Spinal cord (tissue), 10 donors: ENCODE data around the gene GNB1. TPM values are rescaled to one million over a fixed set of nuclear protein-coding genes. Genes with fewer than 3 reads are reported as not detected.

ENCODE experiments used
- DNase-seq, 6 donors: peaks; one replicate each; pipeline versions ENCODE4 v3.0.0 to v3.0.0-alpha.2; 2013 to 2015; ENCODE audit warnings: low spot score in 6 of 6, low read depth in 4 of 6
- H3K27ac ChIP-seq: one replicate; pipeline ENCODE4 v1.5.1; 2013; ENCODE audit warnings: low read depth, low read length, control low read depth
- H3K27me3 ChIP-seq: one replicate; pipeline ENCODE4 v1.6.1; 2013; ENCODE audit warnings: low read length; ENCODE audit not compliant: control insufficient read depth, insufficient read depth
- H3K36me3 ChIP-seq: one replicate; pipeline ENCODE4 v1.6.1; 2013; ENCODE audit warnings: low read length; ENCODE audit not compliant: control insufficient read depth, insufficient read depth
- H3K4me1 ChIP-seq: one replicate; pipeline ENCODE4 v1.6.1; 2013; ENCODE audit warnings: low read length; ENCODE audit not compliant: control insufficient read depth, insufficient read depth
- H3K4me3 ChIP-seq: one replicate; pipeline ENCODE4 v1.5.1; 2013; ENCODE audit warnings: low read depth, low read length, control low read depth
- H3K9me3 ChIP-seq: one replicate; pipeline ENCODE4 v1.6.1; 2013; ENCODE audit warnings: low read length; ENCODE audit not compliant: control insufficient read depth, insufficient read depth
- WGBS: methylation state at CpG from one replicate; pipeline ENCODE4 v1.1.5; 2013; ENCODE audit warnings: missing lambda C conversion rate; ENCODE audit not compliant: insufficient coverage; 5-methylcytosine and 5-hydroxymethylcytosine counted together
- polyA plus RNA-seq, 2 donors: library from polyadenylated mRNA; unstranded; fragments of 120-200 nt; gene quantifications; one replicate each; pipeline ENCODE4 v1.2.1, GENCODE V29; 2013; ENCODE audit not compliant: insufficient read length in 2 of 2
- total RNA-seq, 2 donors: library from RNA; depleted of rRNA in 1 of 2; stranded (reverse); fragments of 120-200 nt in 1 of 2; fragments of >200 nt in 1 of 2; gene quantifications; one replicate each; pipeline versions ENCODE4 v1.2.3 to v1.2.4, GENCODE V29; 2013 to 2014
- donor health status: healthy.

The GNB1 gene
- total and polyA plus RNA-seq, 4 donors: 129 to 651 (median 436) TPM

DNA sequence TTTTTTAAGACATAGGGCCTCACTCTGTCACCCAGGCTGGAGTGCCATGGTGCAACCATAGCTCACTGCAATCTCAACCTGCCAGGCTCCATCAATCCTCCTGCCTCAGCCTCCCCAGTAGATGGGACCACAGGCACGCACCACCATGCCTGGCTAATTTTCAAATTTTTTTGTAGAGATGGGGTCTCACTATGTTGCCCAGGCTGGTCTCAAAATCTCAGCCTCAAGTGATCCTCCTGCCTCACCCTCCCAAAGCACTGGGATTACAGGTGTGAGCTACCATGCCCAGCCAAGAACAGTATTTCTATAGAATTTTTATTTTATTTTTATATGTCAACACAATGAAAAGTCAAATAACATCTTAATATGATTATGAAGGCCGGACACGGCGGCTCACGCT is 10.9 kb downstream of the GNB1 start:
- H3K27me3 ChIP-seq: no peaks in the 10 kb centered on the region
- WGBS: no CpG with 5 or more reads among the region's 5 CpGs
- peaks cover 13% of the 10 kb centered on the region for H3K4me1 ChIP-seq
- no peak overlapping the region for H3K27ac ChIP-seq
- no peak for DNase-seq
- H3K36me3 ChIP-seq: peaks cover 19% of the 10 kb centered on the region
- H3K4me3 ChIP-seq: no peak overlapping the region
- no peaks in the 10 kb centered on the region for H3K9me3 ChIP-seq

- DNase-seq: no peak
- Histone ChIP-seq H3K27me3 (no peaks in the 10 kb centered on the region), H3K4me3 (no peak overlapping the region), H3K36me3 (peaks cover 29% of the 10 kb centered on the region), H3K9me3 (no peaks in the 10 kb centered on the region), H3K4me1 (peaks cover 28% of the 10 kb centered on the region), H3K27ac (no peak overlapping the region)
- 67% methylated on average over 3 of the region's 5 CpGs for WGBS
Measured at GRCh38 chr1:1877865-1878436, 12.9 kb downstream of the GNB1 start.

DNA sequence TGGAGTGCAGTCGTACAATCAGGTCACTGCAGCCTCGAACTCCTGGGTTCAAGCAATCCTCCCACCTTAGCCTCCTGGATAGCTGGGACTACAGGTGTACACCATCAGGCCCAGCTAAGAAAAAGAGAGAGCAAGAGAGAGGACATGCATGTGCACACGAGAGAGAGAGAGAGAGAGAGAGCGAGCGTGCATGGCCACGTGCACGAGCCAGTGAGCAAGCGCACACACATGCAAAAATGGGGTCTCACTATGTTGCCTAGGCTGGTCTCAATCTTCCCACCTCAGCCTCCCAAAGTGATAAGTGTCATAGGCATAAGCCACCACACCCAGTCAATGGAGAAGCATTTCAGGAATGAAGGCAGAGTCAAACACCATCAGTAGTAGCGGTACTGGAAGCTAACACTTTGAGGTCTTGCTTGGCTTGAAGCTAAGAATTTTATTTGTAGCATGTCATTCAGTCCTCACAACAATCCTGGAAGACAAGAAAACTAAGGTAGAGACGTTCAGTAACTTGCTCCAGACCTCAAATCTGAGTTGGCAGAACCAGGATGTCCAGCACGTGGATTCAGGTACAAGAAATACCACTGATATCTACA is 14.5 kb downstream of the GNB1 start:
- no peaks in the 10 kb centered on the region for H3K27me3 ChIP-seq
- H3K9me3 ChIP-seq: no peaks in the 10 kb centered on the region
- no peak for DNase-seq
- H3K4me1 ChIP-seq: peaks cover 30% of the 10 kb centered on the region
- 91% methylated on average over 7 of the region's 11 CpGs for WGBS
- H3K4me3 ChIP-seq: no peak overlapping the region
- no peak overlapping the region for H3K27ac ChIP-seq
- peaks cover 34% of the 10 kb centered on the region for H3K36me3 ChIP-seq

DNA sequence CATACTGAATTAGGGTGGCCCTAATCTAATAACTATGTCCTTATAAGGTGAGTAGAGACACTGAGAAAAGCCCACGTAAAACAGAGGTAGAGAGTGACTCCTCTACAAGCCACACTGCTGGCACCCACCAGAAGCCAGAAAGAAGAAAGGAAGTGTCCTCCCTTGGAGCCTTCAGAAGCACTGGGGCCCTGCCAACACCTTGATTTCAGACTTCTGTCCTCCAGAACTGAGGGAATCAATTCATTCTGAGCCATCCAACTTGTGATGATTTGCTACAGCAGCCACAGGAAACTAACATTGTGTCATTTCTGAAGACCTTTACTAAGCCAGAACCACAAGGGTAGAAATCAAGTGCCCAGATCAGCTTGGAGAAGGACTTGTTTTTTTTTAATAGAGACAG is 15.0 kb downstream of the GNB1 start:
- peaks cover 36% of the 10 kb centered on the region for H3K36me3 ChIP-seq
- no peak for DNase-seq
- H3K4me3 ChIP-seq: no peak overlapping the region
- WGBS: no CpG with 5 or more reads among the region's 1 CpG
- no peaks in the 10 kb centered on the region for H3K9me3 ChIP-seq
- H3K4me1 ChIP-seq: peaks cover 28% of the 10 kb centered on the region
- no peak overlapping the region for H3K27ac ChIP-seq
- H3K27me3 ChIP-seq: no peaks in the 10 kb centered on the region

- Histone ChIP-seq H3K36me3 (peaks cover 34% of the 10 kb centered on the region), H3K27ac (no peak overlapping the region), H3K27me3 (no peaks in the 10 kb centered on the region), H3K4me1 (peaks cover 28% of the 10 kb centered on the region), H3K4me3 (no peak overlapping the region), H3K9me3 (no peaks in the 10 kb centered on the region)
- WGBS: 97% methylated on average over 4 of the region's 7 CpGs
- no peak for DNase-seq
Measured at GRCh38 chr1:1874901-1875300, 16.0 kb downstream of the GNB1 start.

DNA sequence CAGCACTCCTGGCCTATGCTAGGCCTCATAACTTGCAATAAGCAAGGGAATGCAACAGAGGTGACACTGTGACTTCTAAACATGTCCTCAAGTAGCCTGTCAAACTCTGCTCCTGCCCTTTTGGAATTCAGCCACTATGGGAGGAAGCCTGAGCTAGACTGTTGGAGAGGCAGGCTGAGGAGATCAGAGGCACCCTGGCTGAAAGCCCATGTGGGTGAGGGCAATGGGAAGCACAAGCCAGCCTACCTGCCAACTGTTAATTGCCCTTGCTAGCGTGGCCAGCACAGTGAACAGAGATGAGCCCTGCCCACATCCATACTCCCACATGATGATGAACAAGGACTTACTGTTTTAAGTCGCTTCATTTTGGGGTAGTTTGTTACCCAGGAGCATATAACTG is 17.7 kb downstream of the GNB1 start:
- Histone ChIP-seq H3K36me3 (peaks cover 28% of the 10 kb centered on the region), H3K9me3 (no peaks in the 10 kb centered on the region), H3K27ac (no peak overlapping the region), H3K27me3 (no peaks in the 10 kb centered on the region), H3K4me3 (no peak overlapping the region), H3K4me1 (peaks cover 25% of the 10 kb centered on the region)
- 80% methylated on average over 1 of the region's 2 CpGs for WGBS
- peak in 2 of 6 donors; percentile 20 to 39 for DNase-seq

DNA sequence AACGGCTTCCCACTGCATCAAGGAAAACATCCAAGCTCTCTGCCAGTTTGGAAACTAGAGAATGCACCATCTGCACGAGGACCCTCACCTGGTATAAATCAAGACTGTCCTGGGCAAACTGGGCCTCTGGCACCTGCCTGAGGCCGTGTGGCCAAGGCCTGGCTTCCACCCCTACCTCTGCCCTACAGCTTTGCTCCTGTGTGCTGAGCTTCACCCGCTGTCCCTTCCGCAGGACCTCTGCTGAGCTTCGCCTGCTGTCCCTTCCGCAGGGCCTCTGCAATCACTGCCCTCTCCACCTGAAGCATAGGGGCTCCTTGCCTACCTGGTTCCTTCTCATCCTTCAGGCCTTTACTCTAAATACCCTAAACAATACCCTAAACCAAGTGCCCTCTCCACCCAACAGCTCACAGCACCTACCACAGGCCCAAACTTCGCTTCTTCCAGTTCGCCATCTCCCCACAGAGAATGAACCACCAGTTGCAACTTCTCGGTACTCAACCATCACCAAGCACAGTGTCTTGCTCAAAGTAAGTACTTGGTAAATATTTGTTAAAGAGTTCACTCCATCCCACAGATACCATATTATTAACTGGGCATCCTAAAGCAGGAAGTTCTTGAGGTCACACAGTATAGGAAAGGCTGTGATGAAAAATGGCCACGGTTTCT is 18.4 kb downstream of the GNB1 start:
- Histone ChIP-seq H3K27ac (no peak overlapping the region), H3K4me1 (peaks cover 25% of the 10 kb centered on the region), H3K4me3 (no peak overlapping the region), H3K36me3 (peaks cover 28% of the 10 kb centered on the region), H3K27me3 (no peaks in the 10 kb centered on the region), H3K9me3 (no peaks in the 10 kb centered on the region)
- no peak for DNase-seq
- WGBS: 86% methylated on average over 9 of the region's 11 CpGs

DNA sequence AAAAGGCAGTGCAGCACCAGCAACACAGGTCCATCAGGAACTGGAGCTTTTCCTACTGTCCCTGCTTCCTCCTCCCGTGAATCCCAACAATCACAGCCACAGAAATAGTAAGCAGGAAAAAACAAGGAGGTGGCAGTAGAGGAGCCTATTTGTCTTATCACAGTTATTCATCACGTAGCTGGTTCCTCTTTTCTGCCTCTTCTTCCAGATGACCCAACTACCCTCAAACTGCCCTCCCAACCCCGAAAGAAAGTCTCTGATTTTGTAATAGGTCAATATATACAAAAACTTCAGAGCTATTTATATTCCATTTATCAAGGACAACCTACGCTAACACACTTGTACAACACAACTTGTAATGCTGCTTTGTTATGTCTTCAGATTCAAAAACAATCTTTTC is 21.4 kb downstream of the GNB1 start:
- DNase-seq: no peak
- 100% methylated on average over 1 of the region's 4 CpGs for WGBS
- Histone ChIP-seq H3K4me1 (peaks cover 24% of the 10 kb centered on the region), H3K27ac (no peak overlapping the region), H3K27me3 (no peaks in the 10 kb centered on the region), H3K36me3 (peaks cover 19% of the 10 kb centered on the region), H3K9me3 (no peaks in the 10 kb centered on the region), H3K4me3 (no peak overlapping the region)

GRCh38 chr1:1867164-1867563 is 23.7 kb downstream of the GNB1 start:
- Histone ChIP-seq H3K27ac (no peak overlapping the region), H3K4me3 (no peak overlapping the region), H3K9me3 (no peaks in the 10 kb centered on the region), H3K27me3 (no peaks in the 10 kb centered on the region), H3K36me3 (peaks cover 3% of the 10 kb centered on the region), H3K4me1 (peaks cover 15% of the 10 kb centered on the region)
- WGBS: no CpG with 5 or more reads among the region's 3 CpGs
- DNase-seq: no peak
